A673 (cell line): ENCODE measurements around the gene TBC1D2. TPM values are rescaled to one million over a fixed set of nuclear protein-coding genes. Genes with fewer than 3 reads are reported as not detected.

ENCODE experiments used
- BruUV-seq: library from RNA; stranded (reverse); fragments of 400-500 nt; replicated peaks from 2 replicates; lab custom pipeline; 2021; lab: Mats Ljungman, UMichigan
- CTCF ChIA-PET: fragments of 300-600 bp; sonication (Branson Sonifier 250); formaldehyde crosslinking; loops from one replicate; lab custom pipeline; 2022; ENCODE audit warnings: antibody characterized with exemption; lab: Charles Lee
- POLR2A ChIA-PET: fragments of 300-600 bp; sonication (Branson Sonifier 250); formaldehyde crosslinking; loops from one replicate; lab custom pipeline; 2022; ENCODE audit warnings: antibody characterized with exemption; ENCODE audit not compliant: low non-redundant PET; lab: Charles Lee
- DNase-seq: peaks from one replicate; pipeline ENCODE4 v3.0.0-alpha.2; 2015; ENCODE audit warnings: low spot score
- H3K27ac ChIP-seq: fragments of 200-600 bp; sonication (generic); 2 replicates; pipeline ENCODE4 v1.5.1; 2016; ENCODE audit warnings: mixed run types, low read depth, mild to moderate bottlenecking, mixed read lengths, antibody characterized with exemption, low read length; ENCODE audit not compliant: poor library complexity, severe bottlenecking
- H3K27me3 ChIP-seq: fragments of 200-600 bp; sonication (generic); replicated peaks from 2 replicates; pipeline ENCODE4 v1.6.1; 2017; ENCODE audit warnings: mixed run types, low read depth, mild to moderate bottlenecking, mixed read lengths, antibody characterized with exemption, low read length; ENCODE audit not compliant: insufficient read depth, poor library complexity
- H3K36me3 ChIP-seq: fragments of 200-600 bp; sonication (generic); 2 replicates; pipeline ENCODE4 v1.6.1; 2016; ENCODE audit warnings: mixed run types, mild to moderate bottlenecking, mixed read lengths, antibody characterized with exemption, low read length; ENCODE audit not compliant: insufficient read depth, poor library complexity, severe bottlenecking
- H3K4me1 ChIP-seq: fragments of 200-600 bp; sonication (generic); 2 replicates; pipeline ENCODE4 v1.6.1; 2017; ENCODE audit warnings: mixed run types, mild to moderate bottlenecking, mixed read lengths, antibody characterized with exemption, low read length; ENCODE audit not compliant: insufficient read depth, poor library complexity, severe bottlenecking
- H3K4me3 ChIP-seq: fragments of 200-600 bp; sonication (generic); 2 replicates; pipeline ENCODE4 v1.5.1; 2016; ENCODE audit warnings: low read depth, mixed run types, mild to moderate bottlenecking, mixed read lengths, low read length; ENCODE audit not compliant: poor library complexity, severe bottlenecking
- H3K9me3 ChIP-seq: fragments of 200-600 bp; sonication (generic); 2 replicates; pipeline ENCODE4 v1.6.1; 2016; ENCODE audit warnings: mixed run types, low read depth, mild to moderate bottlenecking, mixed read lengths, antibody characterized with exemption, low read length; ENCODE audit not compliant: poor library complexity, severe bottlenecking
- EZH2 ChIP-seq: fragments of 200-600 bp; sonication (generic); IDR thresholded peaks from 2 replicates; pipeline ENCODE4 v1.6.1; 2017; ENCODE audit warnings: borderline replicate concordance, low read depth, mild to moderate bottlenecking, mixed read lengths, antibody characterized with exemption, low read length; ENCODE audit not compliant: poor library complexity, severe bottlenecking
- intact Hi-C: fragments of 100-400 bp; cut with micrococcal nuclease; formaldehyde crosslinking; loops from one replicate; pipeline ENCODE4 v1.10.0; 2022; ENCODE audit not compliant: unreplicated experiment
- total RNA-seq: library from RNA; stranded (reverse); gene quantifications from 2 replicates; pipeline ENCODE4 v1.2.3, GENCODE V29; 2021
- TF ChIP-seq, protein P1 (sequence below): fragments of 300-800, 200-600 bp; sonication (generic); conservative IDR thresholded peaks from 2 replicates; pipeline ENCODE4 v1.5.1; 2017; ENCODE audit warnings: low read depth, mild to moderate bottlenecking, antibody characterized with exemption, low read length, moderate library complexity, mixed read lengths

TBC1D2 gene
- total RNA-seq, 1 experiment from 2014 or later: 3.2 TPM

GRCh38 chr9:98214811-98215210, 40.6 kb downstream of the TBC1D2 start:
- intact Hi-C loops: no loop called here
- Histone ChIP-seq H3K9me3 (no peaks in the 10 kb centered on the region), H3K27ac (no peak overlapping the region), H3K36me3 (no peaks in the 10 kb centered on the region), H3K4me1 (no peaks in the 10 kb centered on the region), H3K27me3 (no peaks in the 10 kb centered on the region), H3K4me3 (no peak overlapping the region)
- DNase-seq: no peak
- TF ChIP-seq, protein P1, sequence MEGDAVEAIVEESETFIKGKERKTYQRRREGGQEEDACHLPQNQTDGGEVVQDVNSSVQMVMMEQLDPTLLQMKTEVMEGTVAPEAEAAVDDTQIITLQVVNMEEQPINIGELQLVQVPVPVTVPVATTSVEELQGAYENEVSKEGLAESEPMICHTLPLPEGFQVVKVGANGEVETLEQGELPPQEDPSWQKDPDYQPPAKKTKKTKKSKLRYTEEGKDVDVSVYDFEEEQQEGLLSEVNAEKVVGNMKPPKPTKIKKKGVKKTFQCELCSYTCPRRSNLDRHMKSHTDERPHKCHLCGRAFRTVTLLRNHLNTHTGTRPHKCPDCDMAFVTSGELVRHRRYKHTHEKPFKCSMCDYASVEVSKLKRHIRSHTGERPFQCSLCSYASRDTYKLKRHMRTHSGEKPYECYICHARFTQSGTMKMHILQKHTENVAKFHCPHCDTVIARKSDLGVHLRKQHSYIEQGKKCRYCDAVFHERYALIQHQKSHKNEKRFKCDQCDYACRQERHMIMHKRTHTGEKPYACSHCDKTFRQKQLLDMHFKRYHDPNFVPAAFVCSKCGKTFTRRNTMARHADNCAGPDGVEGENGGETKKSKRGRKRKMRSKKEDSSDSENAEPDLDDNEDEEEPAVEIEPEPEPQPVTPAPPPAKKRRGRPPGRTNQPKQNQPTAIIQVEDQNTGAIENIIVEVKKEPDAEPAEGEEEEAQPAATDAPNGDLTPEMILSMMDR: no peak
- TF ChIP-seq EZH2: no peak
- CTCF ChIA-PET: no interaction called here
- POLR2A ChIA-PET: no interaction called here
- no TSS peak for BruUV-seq

- intact Hi-C loops: no loop called here
- DNase-seq: no peak
- CTCF ChIA-PET: interaction anchor here (0.6 kb wide), 1 partner anchor 309 kb away, joined by 3 read pairs; no protein-coding TSS in a partner anchor
Observed at GRCh38 chr9:98211260-98211659, 44.2 kb downstream of the TBC1D2 start.

DNA sequence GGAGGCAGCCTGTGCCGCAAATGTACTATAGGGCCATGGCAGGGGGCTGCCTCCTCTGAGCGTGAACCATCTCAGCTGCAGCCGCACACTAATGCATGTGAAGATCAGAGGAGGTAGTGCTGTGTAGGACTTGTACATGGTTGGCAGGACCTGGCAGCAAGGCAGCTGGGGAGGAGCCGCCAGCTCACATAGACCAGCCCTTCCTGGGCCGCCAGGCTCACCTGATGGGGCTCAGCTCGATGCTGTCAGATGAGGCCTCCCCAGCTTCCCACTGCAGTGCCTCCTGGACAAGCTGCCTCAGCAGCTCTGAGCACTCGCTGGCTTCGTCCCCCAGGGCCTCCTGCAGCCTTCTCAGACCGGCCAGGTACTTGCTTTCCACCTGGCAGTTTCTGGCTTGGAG, 45.0 kb downstream of the TBC1D2 start:
- ChIA-PET POLR2A (no interaction called here), CTCF (no interaction called here)
- no TSS peak for BruUV-seq
- H3K9me3 ChIP-seq: no peaks in the 10 kb centered on the region
- no peaks in the 10 kb centered on the region for H3K4me1 ChIP-seq
- no peak overlapping the region for H3K4me3 ChIP-seq
- intact Hi-C loops: no loop called here
- no peak overlapping the region for H3K27ac ChIP-seq
- no peaks in the 10 kb centered on the region for H3K27me3 ChIP-seq
- DNase-seq: no peak
- H3K36me3 ChIP-seq: no peaks in the 10 kb centered on the region
- TF ChIP-seq EZH2: no peak
- TF ChIP-seq, protein P1: no peak

More at GRCh38 chr9:98211260-98211659, 44.2 kb downstream of the TBC1D2 start:
- POLR2A ChIA-PET: no interaction called here
- no peak overlapping the region for H3K4me3 ChIP-seq
- no peaks in the 10 kb centered on the region for H3K9me3 ChIP-seq
- no peak overlapping the region for H3K27ac ChIP-seq
- no peaks in the 10 kb centered on the region for H3K27me3 ChIP-seq
- BruUV-seq: no TSS peak
- TF ChIP-seq, protein P1: no peak
- TF ChIP-seq EZH2: no peak
- no peaks in the 10 kb centered on the region for H3K36me3 ChIP-seq
- H3K4me1 ChIP-seq: no peaks in the 10 kb centered on the region
